H9 (cell line): Measurements from ENCODE around the gene CNOT11. TPM values are rescaled to one million over a fixed set of nuclear protein-coding genes. Genes with fewer than 3 reads are reported as not detected.

Experiments used
- DNase-seq: peaks from one replicate; pipeline ENCODE4 v3.0.0-alpha.2; 2017
- H2AFZ ChIP-seq: one replicate; pipeline ENCODE4 v1.6.1; 2013; ENCODE audit warnings: mild to moderate bottlenecking, low read length, control low read depth, moderate library complexity
- H2AK5ac ChIP-seq: 2 replicates; pipeline ENCODE4 v1.6.1; 2013; ENCODE audit warnings: low read length, control low read depth, mixed read lengths; ENCODE audit not compliant: insufficient read length
- H2BK120ac ChIP-seq: one replicate; pipeline ENCODE4 v1.6.1; 2013; ENCODE audit warnings: low read depth, mild to moderate bottlenecking, low read length, control low read depth, inconsistent platforms; ENCODE audit not compliant: poor library complexity, severe bottlenecking
- H2BK12ac ChIP-seq: 2 replicates; pipeline ENCODE4 v1.6.1; 2013; ENCODE audit warnings: low read length, control low read depth, mixed read lengths, low read depth; ENCODE audit not compliant: insufficient read length
- H2BK15ac ChIP-seq: 2 replicates; pipeline ENCODE4 v1.6.1; 2013; ENCODE audit warnings: low read depth, low read length, control low read depth
- H2BK20ac ChIP-seq: one replicate; pipeline ENCODE4 v1.6.1; 2013; ENCODE audit warnings: low read depth, mild to moderate bottlenecking, low read length, control low read depth, inconsistent platforms; ENCODE audit not compliant: poor library complexity, severe bottlenecking
- H2BK5ac ChIP-seq: 2 replicates; pipeline ENCODE4 v1.6.1; 2013; ENCODE audit warnings: low read length, control low read depth, mixed read lengths; ENCODE audit not compliant: insufficient read length
- H3K14ac ChIP-seq: 2 replicates; pipeline ENCODE4 v1.6.1; 2013; ENCODE audit warnings: low read length, control low read depth; ENCODE audit not compliant: insufficient read depth
- H3K18ac ChIP-seq: 2 replicates; pipeline ENCODE4 v1.6.1; 2013; ENCODE audit warnings: low read depth, mild to moderate bottlenecking, mixed read lengths, low read length, control low read depth; ENCODE audit not compliant: insufficient read length
- H3K23ac ChIP-seq: 2 replicates; pipeline ENCODE4 v1.6.1; 2013; ENCODE audit warnings: low read length, control low read depth, mixed read lengths, low read depth; ENCODE audit not compliant: insufficient read length
- H3K23me2 ChIP-seq: 2 replicates; pipeline ENCODE4 v1.6.1; 2013; ENCODE audit warnings: low read depth, mild to moderate bottlenecking, mixed read lengths, low read length, control low read depth; ENCODE audit not compliant: insufficient read length, poor library complexity, severe bottlenecking
- H3K27ac ChIP-seq: 2 replicates; pipeline ENCODE4 v1.5.1; 2013; ENCODE audit warnings: low read length, control low read depth, mixed read lengths, low read depth; ENCODE audit not compliant: insufficient read length
- H3K27me3 ChIP-seq: 2 replicates; pipeline ENCODE4 v1.6.1; 2013; ENCODE audit warnings: low read length, control low read depth, inconsistent platforms; ENCODE audit not compliant: insufficient read depth
- H3K4ac ChIP-seq: 2 replicates; pipeline ENCODE4 v1.6.1; 2013; ENCODE audit warnings: low read depth, mild to moderate bottlenecking, control low read depth, inconsistent platforms, low read length, moderate library complexity
- H3K4me1 ChIP-seq: 2 replicates; pipeline ENCODE4 v1.6.1; 2013; ENCODE audit warnings: low read length, control low read depth, inconsistent platforms; ENCODE audit not compliant: insufficient read depth
- H3K4me2 ChIP-seq: 2 replicates; pipeline ENCODE4 v1.6.1; 2013; ENCODE audit warnings: low read length, control low read depth, mixed read lengths; ENCODE audit not compliant: insufficient read length, insufficient read depth
- H3K56ac ChIP-seq: 2 replicates; pipeline ENCODE4 v1.6.1; 2013; ENCODE audit warnings: low read depth, mild to moderate bottlenecking, mixed read lengths, low read length, control low read depth; ENCODE audit not compliant: insufficient read length
- H3K79me1 ChIP-seq: 2 replicates; pipeline ENCODE4 v1.6.1; 2013; ENCODE audit warnings: low read depth, mild to moderate bottlenecking, moderate library complexity, low read length, control low read depth, inconsistent platforms; ENCODE audit not compliant: insufficient read depth, poor library complexity, severe bottlenecking
- H3K79me2 ChIP-seq: 2 replicates; pipeline ENCODE4 v1.6.1; 2013; ENCODE audit warnings: low read length, control low read depth, inconsistent platforms; ENCODE audit not compliant: insufficient read depth
- H3K9ac ChIP-seq: 2 replicates; pipeline ENCODE4 v1.6.1; 2013; ENCODE audit warnings: low read length, control low read depth, mixed read lengths; ENCODE audit not compliant: insufficient read length; ENCODE audit errors: extremely low read depth
- H3K9me3 ChIP-seq: one replicate; pipeline ENCODE4 v1.6.1; 2013; ENCODE audit warnings: low read depth, low read length, inconsistent platforms; ENCODE audit not compliant: control insufficient read depth
- H3T11ph ChIP-seq: one replicate; pipeline ENCODE4 v1.6.1; 2013; ENCODE audit warnings: mild to moderate bottlenecking, low read length, control low read depth, inconsistent platforms
- H4K20me1 ChIP-seq: one replicate; pipeline ENCODE4 v1.6.1; 2013; ENCODE audit not compliant: control insufficient read depth, insufficient read length, insufficient read depth
- H4K5ac ChIP-seq: 2 replicates; pipeline ENCODE4 v1.6.1; 2013; ENCODE audit warnings: low read depth, mild to moderate bottlenecking, mixed read lengths, low read length, control low read depth; ENCODE audit not compliant: insufficient read length
- H4K8ac ChIP-seq: replicated peaks from 2 replicates; pipeline ENCODE4 v1.6.1; 2013; ENCODE audit warnings: low read length, control low read depth, mixed read lengths, low read depth; ENCODE audit not compliant: insufficient read length
- H4K91ac ChIP-seq: 2 replicates; pipeline ENCODE4 v1.6.1; 2013; ENCODE audit warnings: low read depth, mild to moderate bottlenecking, moderate library complexity, mixed read lengths, low read length, control low read depth; ENCODE audit not compliant: insufficient read length
- H3K27ac Mint-ChIP-seq, 3 experiments: 2 replicates in 2 of 3; 3 replicates in 1 of 3; pipeline ENCODE4 v1.8.0; 2020 to 2021; ENCODE audit warnings: mixed read lengths in 3 of 3, mild to moderate bottlenecking in 1 of 3, moderate library complexity in 1 of 3
- H3K27me3 Mint-ChIP-seq: 2 replicates; pipeline ENCODE4 v1.8.0; 2021; ENCODE audit warnings: low read depth, mild to moderate bottlenecking, moderate library complexity, mixed read lengths
- H3K36me3 Mint-ChIP-seq, 3 experiments: 2 replicates in 2 of 3; 3 replicates in 1 of 3; pipeline ENCODE4 v1.8.0; 2020 to 2021; ENCODE audit warnings: low read depth in 3 of 3, mixed read lengths in 3 of 3; ENCODE audit not compliant: insufficient read depth in 1 of 3
- H3K4me1 Mint-ChIP-seq, 2 experiments: 2 replicates each; pipeline ENCODE4 v1.8.0; 2020; ENCODE audit warnings: mixed read lengths in 2 of 2
- H3K4me3 Mint-ChIP-seq, 2 experiments: 2 replicates in 1 of 2; 3 replicates in 1 of 2; pipeline ENCODE4 v1.8.0; 2020 to 2021; ENCODE audit warnings: mild to moderate bottlenecking in 2 of 2, mixed read lengths in 2 of 2, moderate library complexity in 1 of 2
- H3K9me3 Mint-ChIP-seq, 2 experiments: 2 replicates in 1 of 2; 3 replicates in 1 of 2; pipeline ENCODE4 v1.8.0; 2020; ENCODE audit warnings: mild to moderate bottlenecking in 2 of 2, mixed read lengths in 2 of 2, moderate library complexity in 1 of 2
- WGBS: extraction: QIAGEN DNeasy Blood & Tissue Kit; methylation state at CpG from one replicate; pipeline ENCODE4 v1.1.7; 2013; ENCODE audit warnings: missing lambda C conversion rate, low lambda C conversion rate, mixed read lengths; ENCODE audit not compliant: insufficient read length; ENCODE audit errors: extremely low coverage; 5-methylcytosine and 5-hydroxymethylcytosine counted together
- total RNA-seq: library from RNA; stranded (reverse); gene quantifications from 2 replicates; pipeline ENCODE4 v1.2.1, GENCODE V29; 2021
- TF ChIP-seq, protein P1 (sequence below): fragments of 200-600 bp; sonication (generic); conservative IDR thresholded peaks from 3 replicates; pipeline ENCODE4 v1.8.0; 2021; ENCODE audit warnings: antibody characterized with exemption, mild to moderate bottlenecking

Gene CNOT11
- total RNA-seq, 1 experiment from 2014 or later, result 46.8 TPM

GRCh38 chr2:101291973-101292372, 39.3 kb downstream of the CNOT11 start:
- Histone ChIP-seq H3K9me3 (no peaks in the 10 kb centered on the region), H2AK5ac (no peak overlapping the region), H2BK5ac (no peak overlapping the region), H3K4ac (no peak overlapping the region), H3K27me3 (no peaks in the 10 kb centered on the region), H2BK12ac (no peak overlapping the region), H4K8ac (no peak overlapping the region), H3K18ac (no peak overlapping the region), H3K4me2 (no peak overlapping the region), H3K23me2 (no peaks in the 10 kb centered on the region), H3K27ac (no peak overlapping the region), H3K4me1 (no peaks in the 10 kb centered on the region), H4K20me1 (no peaks in the 10 kb centered on the region), H2BK120ac (no peak overlapping the region), H3K79me2 (no peaks in the 10 kb centered on the region; the same call in 1 of the 2 replicates), H3K79me1 (peaks cover 6% of the 10 kb centered on the region), H3K14ac (no peak overlapping the region), H3K23ac (no peak overlapping the region), H4K91ac (no peak overlapping the region), H2BK20ac (no peak overlapping the region), H3K9ac (no peak overlapping the region), H4K5ac (no peak overlapping the region), H2AFZ (no peak overlapping the region), H2BK15ac (no peak overlapping the region), H3T11ph (no peak overlapping the region), H3K56ac (no peak overlapping the region)
- Mint-ChIP-seq H3K36me3 (peaks cover 3 to 30% (median 26%) of the 10 kb centered on the region in 3 experiments; a peak in 5 of 7 replicates), H3K27ac (no peak overlapping the region), H3K4me3 (no peak overlapping the region), H3K27me3 (no peaks in the 10 kb centered on the region), H3K4me1 (no peaks in the 10 kb centered on the region), H3K9me3 (no peaks in the 10 kb centered on the region)
- DNase-seq, result no peak
- TF ChIP-seq, protein P1, sequence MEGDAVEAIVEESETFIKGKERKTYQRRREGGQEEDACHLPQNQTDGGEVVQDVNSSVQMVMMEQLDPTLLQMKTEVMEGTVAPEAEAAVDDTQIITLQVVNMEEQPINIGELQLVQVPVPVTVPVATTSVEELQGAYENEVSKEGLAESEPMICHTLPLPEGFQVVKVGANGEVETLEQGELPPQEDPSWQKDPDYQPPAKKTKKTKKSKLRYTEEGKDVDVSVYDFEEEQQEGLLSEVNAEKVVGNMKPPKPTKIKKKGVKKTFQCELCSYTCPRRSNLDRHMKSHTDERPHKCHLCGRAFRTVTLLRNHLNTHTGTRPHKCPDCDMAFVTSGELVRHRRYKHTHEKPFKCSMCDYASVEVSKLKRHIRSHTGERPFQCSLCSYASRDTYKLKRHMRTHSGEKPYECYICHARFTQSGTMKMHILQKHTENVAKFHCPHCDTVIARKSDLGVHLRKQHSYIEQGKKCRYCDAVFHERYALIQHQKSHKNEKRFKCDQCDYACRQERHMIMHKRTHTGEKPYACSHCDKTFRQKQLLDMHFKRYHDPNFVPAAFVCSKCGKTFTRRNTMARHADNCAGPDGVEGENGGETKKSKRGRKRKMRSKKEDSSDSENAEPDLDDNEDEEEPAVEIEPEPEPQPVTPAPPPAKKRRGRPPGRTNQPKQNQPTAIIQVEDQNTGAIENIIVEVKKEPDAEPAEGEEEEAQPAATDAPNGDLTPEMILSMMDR, result no peak
- no CpG with 5 or more reads among the region's 3 CpGs for WGBS
